GM19397 (cell line): ENCODE data around the gene RTN4RL1.
"Not testable (repeated sequence)": the region's sequence is repeated elsewhere in the genome, so short reads cannot be mapped to it uniquely, and the experiment has no call there.

Experiments used
- ATAC-seq: cut with Tn5 transposase; IDR thresholded peaks from one replicate; pipeline ENCODE4 v1.9.1; 2021; ENCODE audit warnings: mild to moderate bottlenecking, moderate library complexity; ENCODE audit not compliant: unreplicated experiment

Gene RTN4RL1

DNA sequence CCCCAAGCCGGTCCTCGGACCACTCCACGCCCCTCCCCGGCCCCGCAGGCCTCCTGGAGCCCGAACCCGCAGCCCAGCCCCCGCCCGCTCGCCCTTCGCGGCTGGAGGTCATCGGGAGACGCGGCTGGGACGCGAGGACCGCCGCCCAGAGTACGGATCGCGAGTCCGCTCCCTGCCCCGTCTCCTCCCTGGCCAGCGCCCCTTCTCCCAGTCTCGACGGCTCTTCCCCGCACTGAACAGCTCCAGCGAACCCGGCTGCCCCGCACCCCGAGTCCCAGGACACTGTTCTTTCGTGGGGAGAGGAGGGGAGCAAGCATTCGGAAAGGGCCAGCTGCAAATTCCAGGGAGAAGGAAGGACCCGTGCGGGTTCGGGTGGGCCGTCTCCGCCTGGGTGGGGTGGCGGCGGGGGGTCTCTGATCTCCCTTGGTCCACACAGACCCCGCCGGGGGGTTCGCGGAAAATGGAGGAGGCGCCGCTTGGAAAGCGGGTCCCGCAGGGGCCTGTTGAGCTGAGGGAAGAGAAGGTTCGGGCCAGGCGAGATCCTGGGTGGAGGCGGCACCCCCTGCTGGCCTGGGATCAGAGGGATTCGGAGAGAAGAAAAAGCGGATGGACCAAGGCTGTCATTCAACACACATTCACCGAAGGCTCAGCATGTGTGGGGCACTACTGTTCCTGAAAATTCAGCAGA lies 632 bp upstream of the RTN4RL1 start:
- no peak for ATAC-seq

DNA sequence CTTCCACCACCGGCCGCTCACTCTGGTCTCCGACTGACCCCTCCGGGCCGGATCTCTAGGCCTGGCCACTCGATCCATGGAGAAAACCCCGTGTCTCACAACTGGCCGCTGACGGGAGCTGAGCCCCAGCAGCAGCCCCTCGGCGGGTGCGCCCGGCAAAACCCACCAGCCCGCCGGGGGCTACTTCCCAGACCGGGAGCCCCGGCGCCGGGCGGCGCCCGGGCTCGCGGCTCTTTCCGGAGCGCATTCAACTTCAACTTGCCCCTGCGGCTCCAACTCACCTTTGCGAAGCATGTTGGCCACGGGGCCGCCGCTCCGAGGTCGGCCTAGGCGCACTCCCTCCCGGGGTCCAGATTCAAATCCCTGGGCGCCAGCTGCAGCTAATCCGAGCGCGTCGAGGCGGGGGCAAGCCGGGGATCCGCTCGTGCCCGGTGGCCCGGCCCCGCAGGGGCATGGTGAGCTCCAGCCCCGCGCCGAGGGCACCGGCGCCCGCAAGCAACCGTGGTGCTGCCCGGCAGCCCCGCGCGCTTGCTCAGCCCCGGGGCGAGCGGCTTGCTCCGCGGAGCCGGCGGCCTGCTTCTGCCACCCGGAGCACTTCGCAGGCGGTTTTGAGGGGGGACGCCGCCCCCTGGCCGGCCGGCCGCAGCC lies 438 bp downstream of the RTN4RL1 start:
- ATAC-seq: no peak

DNA sequence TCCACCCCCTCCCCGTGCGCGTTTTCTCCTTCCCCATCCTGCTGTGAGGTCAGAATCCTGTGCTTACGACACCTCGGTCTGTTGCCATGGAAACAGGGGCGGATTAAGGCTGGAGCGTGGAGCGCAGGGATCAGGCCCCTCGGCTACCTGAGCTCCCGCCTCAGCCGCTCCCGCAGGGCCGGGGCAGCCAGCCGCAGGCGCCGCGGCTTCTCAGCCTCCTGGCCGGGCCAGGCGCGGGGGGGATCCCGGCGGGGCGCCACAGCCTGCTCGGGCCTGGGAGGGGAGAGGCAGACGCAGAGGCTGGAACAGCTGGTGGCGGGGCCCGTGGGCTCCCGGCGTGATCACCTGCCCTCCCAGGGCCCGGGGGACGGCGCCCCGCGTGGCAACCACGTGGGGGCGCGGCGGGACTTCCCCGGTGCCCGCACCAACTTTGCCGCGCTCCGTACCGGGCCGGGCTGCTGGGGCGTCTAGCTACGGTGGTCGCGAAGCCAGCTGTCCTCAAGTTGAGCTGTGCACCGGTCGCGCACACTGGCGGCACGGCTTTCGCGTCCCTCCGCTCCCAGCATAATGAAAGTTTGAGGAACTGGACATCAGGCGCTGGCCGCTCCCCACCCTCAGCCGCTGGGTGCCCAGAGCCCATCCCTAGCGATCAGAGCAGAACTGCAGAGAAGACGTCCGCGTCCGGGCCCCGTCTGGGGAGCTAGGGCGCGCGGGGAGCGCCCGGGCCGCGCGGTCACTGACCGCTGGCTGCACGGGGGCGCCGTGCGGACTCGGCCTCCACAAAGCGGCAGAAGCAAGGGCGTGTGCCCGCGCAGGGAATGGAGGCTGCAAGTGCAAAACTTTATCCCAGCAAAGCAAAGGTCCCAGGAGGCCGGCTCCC lies 1.2 kb downstream of the RTN4RL1 start:
- no peak for ATAC-seq

DNA sequence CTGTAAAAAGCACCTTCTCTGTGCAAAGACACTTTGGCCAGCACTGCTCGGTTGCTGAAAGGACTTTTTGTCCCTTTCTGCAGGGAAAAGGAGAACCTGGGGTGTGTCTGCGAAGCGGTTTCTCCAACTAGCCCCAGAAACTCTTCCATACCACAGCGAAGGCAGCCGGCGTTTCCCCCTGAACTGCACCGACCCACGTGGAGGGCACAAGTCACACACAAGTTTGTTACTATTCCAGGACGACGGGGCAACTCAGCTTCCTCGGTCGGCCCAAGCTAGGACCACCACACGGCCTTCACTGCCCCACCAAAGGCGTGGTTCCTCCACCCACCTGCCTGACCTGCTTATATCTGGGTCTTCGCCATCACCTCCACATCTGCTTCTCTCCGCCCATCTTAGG lies 1.9 kb downstream of the RTN4RL1 start:
- ATAC-seq: no peak

DNA sequence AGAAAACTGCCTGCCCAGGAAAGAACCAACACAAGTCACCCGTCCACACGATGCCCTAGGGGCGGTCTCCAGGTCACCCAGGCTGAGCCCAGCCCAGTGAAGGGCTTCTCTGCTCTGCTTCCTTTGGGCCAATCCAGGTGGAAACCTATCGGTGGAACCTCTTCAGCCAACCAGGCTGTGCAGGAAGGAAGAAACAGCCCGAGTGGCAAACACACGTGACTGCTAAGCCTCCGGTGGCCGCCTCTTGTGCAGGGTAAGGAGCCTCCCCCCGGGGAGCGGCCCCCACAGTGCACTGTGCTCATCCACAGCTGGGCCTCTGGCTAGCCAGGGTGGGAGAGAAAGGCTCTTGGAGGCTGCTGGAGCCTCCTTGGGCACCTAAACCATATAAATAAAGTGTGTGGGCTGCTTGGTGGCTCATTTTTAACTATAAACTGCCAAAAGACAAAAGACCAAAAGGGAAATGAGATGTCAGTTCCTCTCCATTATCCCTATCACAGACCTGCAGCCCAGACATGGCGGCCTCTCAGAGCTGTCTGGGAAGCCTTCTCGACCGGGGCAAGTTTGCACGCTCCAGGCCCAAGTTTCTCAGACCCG lies 2.4 kb downstream of the RTN4RL1 start:
- no peak for ATAC-seq

DNA sequence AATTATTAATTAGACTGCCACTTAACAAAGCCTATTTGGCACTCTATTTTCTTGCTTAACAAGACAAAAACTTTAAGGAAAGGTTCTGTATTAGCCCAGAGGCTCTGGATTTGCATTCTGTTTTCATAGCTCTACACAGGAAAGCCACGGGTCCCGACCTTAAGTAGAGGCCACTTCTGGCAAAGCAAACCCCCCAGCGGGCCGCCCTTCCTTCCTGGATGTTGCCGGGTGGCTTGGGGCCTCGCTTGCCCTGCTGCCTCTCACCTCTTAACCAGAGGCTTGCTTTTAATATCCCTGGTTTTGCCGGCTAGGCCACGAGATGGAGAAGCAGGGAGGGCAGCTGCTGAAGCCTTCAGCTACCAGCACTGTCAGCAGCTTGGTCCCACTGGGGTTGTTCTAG lies 4.4 kb downstream of the RTN4RL1 start:
- no peak for ATAC-seq

DNA sequence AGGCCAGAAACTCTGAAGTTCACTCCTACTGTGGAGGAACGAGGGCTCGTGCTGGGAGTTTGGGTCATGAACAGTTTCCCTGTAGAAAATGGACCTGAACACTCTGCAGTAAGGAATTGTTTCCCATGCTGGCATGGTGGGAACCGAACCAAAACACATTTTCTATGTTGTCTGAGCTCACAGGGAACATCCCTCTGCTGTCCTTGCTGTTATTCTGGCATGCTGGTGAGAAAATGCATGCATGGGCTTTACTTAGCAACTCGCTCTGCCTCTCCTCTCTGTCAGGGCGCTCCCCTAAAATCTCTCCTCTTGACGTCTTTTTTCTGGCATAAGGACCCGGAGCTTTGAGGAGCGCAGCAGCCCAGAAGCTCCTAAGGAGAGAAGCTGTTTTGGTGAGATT lies 5.4 kb downstream of the RTN4RL1 start:
- no peak for ATAC-seq

DNA sequence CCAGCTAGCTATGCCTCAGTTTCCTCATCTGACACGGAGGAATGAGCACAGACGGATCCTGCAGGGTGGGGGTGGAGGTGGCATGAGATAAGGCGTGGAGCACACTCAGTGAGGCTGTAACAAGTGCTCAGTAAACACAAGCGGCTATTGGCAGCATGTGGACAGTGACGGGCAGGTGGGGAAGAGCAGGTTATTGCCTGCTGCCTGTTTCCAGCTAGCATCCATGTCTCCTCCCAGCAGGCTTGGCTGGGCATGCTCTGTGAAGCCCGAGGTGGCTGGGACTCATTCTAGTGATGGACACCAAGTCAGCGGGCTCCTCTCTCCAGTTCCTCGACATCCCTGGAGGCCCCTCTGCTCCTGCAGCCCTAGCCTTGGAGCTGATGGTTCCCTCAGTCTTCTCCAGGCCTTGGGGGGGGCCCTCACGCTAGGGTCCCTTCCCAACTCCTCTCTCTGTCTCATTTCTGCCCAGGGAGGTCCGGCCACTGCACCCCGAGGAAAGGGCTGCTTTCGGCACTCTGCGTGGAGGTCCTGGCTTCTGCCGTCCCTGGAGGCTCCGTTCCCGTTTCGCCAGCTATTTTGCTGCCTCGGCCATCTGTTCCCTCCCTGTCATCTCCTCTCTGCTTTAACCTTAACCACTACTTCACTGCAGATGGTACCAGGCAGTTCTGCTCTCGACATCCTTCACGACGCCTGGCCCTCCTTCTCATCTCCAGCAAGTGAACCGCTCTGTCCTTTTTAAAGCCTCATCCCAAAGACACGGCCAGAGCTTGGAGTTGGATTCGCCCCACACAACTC lies 6.2 kb downstream of the RTN4RL1 start:
- ATAC-seq: no peak

DNA sequence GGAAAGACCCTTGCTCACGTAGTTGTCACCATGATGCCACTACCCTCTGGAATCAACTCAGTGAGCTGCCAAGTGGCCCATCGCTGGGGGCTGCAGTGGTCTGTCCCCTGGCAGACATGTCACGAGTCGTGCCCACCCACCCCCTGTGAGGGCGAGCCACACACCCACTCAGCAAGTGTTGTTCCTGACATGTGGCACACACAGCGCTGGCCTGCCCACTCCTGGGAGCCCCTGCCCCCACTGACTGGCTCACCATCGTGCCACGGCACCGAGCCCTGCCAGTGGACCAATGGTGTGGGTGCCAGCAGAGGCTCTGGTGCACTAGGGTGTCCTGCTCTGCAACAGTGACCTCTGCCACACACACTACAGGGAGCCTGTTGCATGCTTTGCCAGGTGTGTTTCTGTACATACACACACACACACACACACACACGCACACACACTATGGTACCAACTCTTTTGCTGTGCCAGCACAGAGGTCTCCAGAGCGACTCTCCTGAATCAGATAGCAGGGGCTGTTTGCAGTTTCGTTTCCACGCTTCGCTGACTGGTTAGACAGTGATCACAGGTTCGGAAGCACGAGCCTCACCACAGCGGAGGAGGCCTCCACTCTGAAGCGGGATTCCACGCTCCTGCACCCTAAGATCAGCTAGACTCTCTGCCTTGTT lies 7.7 kb downstream of the RTN4RL1 start:
- ATAC-seq: no peak

DNA sequence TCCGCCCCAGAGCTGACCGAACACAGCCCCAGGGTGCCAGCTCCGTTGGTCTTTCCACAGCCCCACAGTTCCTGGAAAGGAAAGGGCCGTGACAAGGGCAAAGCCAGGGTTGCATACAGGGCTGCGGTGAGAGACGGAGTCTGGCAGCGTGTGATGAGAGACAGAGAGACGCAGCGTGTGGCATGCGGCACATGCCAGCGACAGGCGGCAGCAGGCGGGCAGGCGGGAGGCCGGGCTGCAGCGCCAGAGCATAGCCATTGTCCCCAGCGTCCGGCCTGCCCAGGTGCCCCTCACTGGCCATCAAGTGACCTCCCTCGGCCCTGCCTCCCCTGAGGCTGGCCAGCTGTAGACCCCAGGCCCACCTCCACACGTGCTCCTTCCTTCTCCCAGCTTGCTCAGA lies 8.6 kb downstream of the RTN4RL1 start:
- no peak for ATAC-seq

DNA sequence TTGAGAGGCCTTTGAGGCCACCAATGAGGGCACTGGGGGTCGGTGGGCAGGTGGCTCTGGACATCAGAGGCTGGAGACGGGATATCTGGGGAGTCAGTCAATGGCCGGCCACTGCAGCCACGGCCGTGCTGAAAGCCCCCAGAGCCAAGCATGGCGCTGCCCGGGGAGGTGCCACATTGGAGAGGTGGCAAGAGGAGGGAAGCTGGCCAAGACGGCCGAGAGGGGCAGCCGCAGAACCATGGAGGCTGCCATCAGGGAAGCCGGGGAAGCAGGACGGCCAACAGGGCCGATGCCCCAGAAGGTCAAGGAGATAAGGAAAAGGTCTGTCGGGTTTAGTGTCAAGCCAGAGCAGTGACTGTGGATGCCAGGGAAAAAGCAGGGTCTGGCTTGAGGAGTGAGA lies 9.8 kb downstream of the RTN4RL1 start:
- no peak for ATAC-seq

DNA sequence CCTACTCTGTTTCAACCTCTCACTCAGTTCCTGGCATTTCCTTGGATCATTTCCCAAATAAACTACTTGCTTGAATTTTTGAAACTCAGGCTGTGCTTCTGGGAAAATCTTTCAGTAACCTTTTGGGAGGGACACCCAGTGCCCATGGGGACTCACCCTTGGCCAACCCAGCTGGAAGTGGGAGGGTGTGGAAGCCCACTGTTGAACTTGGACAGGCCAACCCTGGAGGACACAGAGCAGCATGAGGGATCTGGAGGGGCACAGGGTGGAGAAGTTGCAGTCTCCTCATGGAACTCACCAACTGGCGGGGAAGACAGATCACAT lies 11.2 kb downstream of the RTN4RL1 start:
- no peak for ATAC-seq

DNA sequence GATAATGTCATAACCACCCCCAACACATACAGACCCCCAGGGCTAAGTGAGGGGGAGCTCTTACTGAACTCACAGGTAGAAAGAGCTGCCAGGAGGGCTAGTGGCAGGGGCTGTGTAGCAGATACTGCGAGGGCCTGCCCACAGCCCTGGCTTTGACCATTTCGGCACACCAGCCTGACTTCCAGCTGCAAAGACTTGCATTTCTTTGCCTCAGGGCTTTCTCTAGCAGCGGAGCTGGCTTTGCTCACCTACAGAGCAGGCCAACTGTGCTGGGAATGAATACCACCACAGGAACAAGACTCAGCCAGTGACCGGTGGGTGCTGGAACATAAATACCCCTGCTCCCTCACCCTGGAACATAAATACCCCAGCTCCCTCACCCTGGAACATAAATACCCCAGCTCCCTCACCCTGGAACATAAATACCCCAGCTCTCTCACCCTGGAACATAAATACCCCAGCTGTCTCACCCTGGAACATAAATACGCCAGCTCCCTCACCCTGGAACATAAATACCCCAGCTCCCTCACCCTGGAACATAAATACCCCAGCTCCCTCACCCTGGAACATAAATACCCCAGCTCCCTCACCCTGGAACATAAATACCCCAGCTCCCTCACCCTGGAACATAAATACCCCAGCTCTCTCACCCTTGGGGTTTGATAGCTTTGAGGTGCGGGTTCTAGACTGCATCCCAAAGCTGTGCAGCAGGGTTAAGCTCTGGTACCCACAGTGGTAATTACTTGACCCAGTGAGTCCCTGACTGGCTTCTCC lies 11.7 kb downstream of the RTN4RL1 start:
- ATAC-seq: not testable (repeated sequence)

DNA sequence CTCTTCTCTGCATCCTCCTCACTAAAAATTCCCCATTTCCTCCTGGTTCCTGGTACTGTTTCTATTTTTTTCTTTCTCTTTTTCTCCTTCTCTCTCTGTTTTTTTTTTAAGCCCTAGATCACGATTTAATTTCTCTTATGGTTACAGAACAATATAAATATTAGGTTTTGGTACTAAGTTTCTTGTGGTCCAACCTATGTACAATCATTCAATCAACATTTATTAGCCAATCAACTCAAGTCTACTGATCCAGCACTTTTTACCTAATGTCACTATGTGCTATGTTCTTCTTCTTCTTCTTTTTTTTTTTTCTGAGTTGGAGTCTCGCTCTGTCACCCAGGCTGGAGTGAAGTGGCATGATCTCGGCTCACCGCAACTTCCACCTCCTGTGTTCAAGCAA lies 12.6 kb downstream of the RTN4RL1 start:
- ATAC-seq: no peak

DNA sequence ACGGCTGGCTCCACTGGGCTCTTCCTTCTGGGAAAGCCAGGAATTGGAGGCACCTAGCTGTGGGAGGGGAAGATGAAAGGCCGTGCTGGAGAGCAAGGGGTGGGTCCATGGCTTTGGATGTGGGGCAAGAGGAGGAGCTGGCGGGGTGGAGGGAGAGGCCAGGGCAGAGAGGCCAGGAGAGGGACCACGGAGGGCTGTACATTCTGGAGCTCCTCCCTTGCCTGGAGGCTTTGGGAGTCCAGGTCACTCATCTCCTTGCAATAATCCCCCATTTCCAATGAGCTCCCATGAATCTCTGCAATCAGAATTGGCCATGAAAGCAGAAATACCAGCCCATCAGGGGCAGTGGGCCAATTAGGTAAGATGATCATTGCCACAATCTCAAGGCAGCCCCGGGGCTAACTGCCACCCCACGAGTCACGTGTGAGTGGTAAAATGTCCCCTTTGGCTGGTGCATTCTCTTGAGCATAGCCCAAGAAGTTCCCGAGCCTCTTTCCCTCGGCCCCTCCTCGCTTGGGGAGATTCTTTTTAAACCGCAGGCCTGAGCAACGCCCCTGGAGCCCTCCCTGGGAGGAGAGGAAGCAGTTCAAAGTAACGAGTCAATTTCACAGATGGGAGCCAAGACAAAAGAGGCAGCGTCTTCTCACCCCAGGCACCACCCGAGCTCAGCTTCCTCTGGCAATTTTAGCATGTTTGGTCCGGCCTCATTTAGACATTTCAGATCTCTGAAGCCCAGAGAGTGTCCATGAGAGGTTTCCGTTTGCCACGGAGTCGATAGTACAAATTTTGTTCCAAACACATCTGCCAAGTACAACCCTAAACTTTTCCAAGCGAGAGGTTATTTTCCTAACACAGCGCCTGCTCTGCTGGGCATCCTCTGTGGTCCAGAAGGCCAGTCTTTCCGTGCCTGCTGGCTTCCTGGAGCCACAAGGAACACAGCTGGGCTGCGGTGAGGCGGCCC lies 13.4 kb downstream of the RTN4RL1 start:
- ATAC-seq: no peak

DNA sequence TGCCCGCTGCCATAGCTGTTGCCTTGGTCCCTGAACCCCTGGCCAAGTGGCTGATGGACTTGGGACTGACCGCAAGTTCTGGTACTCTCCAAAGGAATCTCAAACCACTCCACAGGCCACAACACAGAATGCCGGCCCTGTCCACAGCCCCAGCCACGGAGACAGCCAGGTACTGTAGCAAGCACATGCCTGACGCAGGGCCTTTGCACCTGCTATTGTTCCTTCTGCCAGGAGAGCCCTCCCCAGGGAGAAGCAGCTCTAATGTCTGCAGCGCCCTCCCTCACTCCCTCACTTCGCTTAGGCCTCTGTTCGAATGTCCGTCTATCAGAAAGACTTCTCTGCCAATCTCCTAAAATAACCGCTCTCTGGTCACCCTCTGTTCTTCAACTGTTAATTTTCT lies 15.4 kb downstream of the RTN4RL1 start:
- no peak for ATAC-seq

DNA sequence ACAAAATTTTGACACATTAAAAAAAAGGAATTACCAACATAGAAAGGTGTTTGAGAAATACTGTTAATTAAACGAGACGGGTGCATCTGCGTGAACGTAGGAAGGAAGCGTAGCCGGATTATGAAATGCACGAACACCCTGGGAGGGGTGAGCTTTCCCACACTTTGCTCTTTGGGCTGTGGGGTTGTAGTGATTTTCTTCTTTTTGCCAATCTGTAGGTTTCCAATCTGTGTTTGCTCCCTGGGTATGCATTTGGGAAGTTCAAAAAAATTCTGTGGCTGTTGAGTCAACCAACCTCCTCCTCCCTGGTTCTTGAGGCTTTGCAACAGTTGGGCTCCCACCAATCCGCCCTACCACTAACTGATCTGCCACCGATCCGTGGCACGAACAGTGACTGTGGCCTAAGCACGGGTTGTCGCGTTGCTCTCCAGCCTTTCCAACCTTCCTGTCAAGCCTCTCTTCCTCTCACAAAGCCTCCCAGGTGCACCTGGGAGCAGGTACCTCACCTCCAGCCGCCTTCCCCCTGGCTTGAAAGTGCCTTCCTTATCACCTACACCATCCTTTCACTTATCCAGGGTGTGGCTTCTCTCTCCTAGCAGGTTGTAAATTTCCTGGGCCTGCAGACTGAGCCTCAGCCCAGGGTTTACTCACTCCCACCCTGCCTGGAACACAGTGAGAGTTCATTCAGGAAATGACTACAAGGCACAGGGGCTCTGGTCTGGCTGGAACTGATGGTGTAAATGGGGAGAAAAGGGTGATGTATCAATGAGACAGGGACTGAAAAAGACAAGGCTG lies 16.6 kb downstream of the RTN4RL1 start:
- ATAC-seq: no peak
